Suppressor macrophage treated with lipopolysaccharide for 4 hours (primary cell): ENCODE results near the gene MBLAC1.

ENCODE experiments used
- DNase-seq: peaks from one replicate; pipeline ENCODE4 v3.0.0-alpha.2; 2020

MBLAC1 gene

GRCh38 chr7:100154651-100155491 lies 28.1 kb downstream of the MBLAC1 start:
- DNase-seq = no peak

GRCh38 chr7:100155553-100156317 lies 29.0 kb downstream of the MBLAC1 start:
- DNase-seq = no peak

- DNase-seq = peak; percentile 25
Measured at GRCh38 chr7:100156331-100157068, 29.7 kb downstream of the MBLAC1 start.

- DNase-seq = no peak
Measured at GRCh38 chr7:100157069-100157333, 30.2 kb downstream of the MBLAC1 start.

GRCh38 chr7:100157334-100158228 lies 30.8 kb downstream of the MBLAC1 start:
- peak; percentile 53 for DNase-seq

- peak; percentile 86 for DNase-seq
Measured at GRCh38 chr7:100158229-100159098, 31.7 kb downstream of the MBLAC1 start, which contains the start of gene TRAPPC14. TSS of gene TRAPPC14 (minus strand) at chr7:100158723. CDS start at chr7:100158499, 224 bp downstream.

GRCh38 chr7:100159099-100159623 lies 32.4 kb downstream of the MBLAC1 start:
- DNase-seq = no peak

GRCh38 chr7:100160067-100160466 lies 33.3 kb downstream of the MBLAC1 start:
- no peak for DNase-seq

GRCh38 chr7:100163006-100163531 lies 36.3 kb downstream of the MBLAC1 start:
- no peak for DNase-seq

- DNase-seq = no peak
Measured at GRCh38 chr7:100163871-100164270, 37.1 kb downstream of the MBLAC1 start.

GRCh38 chr7:100166317-100166940 lies 39.7 kb downstream of the MBLAC1 start:
- no peak for DNase-seq

- no peak for DNase-seq
Measured at GRCh38 chr7:100166970-100167911, 40.5 kb downstream of the MBLAC1 start.

- DNase-seq = no peak
Measured at GRCh38 chr7:100167912-100168323, 41.2 kb downstream of the MBLAC1 start.

GRCh38 chr7:100169147-100169850 lies 42.5 kb downstream of the MBLAC1 start:
- no peak for DNase-seq

GRCh38 chr7:100170101-100170897 lies 43.5 kb downstream of the MBLAC1 start:
- DNase-seq = no peak

GRCh38 chr7:100171087-100171681 lies 44.4 kb downstream of the MBLAC1 start:
- DNase-seq = no peak

GRCh38 chr7:100171840-100172239 lies 45.1 kb downstream of the MBLAC1 start:
- no peak for DNase-seq
